Measurements from ENCODE around the gene EHD3. TPM values are rescaled to one million over a fixed set of nuclear protein-coding genes. Genes with fewer than 3 reads are reported as not detected.

The EHD3 gene
- total RNA-seq, 1 experiment from 2014 or later: 1.9 TPM

DNA sequence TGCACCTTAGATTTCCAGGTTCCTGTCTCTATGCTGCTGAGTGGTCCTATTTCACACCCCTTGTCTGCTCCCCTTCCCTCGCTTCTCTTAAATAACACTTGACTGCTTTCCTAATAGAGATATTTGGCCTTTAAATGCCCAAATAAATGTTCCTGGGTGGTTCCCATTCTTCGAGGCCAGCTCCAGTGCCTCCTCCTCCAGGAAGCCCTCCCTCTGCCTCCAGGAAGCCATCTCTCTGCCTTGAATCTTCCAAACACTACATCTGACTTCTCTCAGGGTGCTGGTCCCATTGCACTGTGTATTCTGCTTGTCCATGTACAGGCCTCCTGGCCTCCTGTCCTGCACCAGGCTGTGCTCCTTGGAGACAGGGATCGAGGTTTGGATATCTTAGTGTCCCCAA lies 14.2 kb downstream of the EHD3 start:
- no peaks in the 10 kb centered on the region for H3F3A ChIP-seq (ENCODE audit: insufficient read depth, low read depth)
- no peak overlapping the region for H2AFZ ChIP-seq
- H3K27me3 ChIP-seq (ENCODE audit: insufficient read depth, low read depth): no peaks in the 10 kb centered on the region
- TF ChIP-seq, protein P1, sequence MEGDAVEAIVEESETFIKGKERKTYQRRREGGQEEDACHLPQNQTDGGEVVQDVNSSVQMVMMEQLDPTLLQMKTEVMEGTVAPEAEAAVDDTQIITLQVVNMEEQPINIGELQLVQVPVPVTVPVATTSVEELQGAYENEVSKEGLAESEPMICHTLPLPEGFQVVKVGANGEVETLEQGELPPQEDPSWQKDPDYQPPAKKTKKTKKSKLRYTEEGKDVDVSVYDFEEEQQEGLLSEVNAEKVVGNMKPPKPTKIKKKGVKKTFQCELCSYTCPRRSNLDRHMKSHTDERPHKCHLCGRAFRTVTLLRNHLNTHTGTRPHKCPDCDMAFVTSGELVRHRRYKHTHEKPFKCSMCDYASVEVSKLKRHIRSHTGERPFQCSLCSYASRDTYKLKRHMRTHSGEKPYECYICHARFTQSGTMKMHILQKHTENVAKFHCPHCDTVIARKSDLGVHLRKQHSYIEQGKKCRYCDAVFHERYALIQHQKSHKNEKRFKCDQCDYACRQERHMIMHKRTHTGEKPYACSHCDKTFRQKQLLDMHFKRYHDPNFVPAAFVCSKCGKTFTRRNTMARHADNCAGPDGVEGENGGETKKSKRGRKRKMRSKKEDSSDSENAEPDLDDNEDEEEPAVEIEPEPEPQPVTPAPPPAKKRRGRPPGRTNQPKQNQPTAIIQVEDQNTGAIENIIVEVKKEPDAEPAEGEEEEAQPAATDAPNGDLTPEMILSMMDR (conservative IDR thresholded peaks at IDR 0.05): no peak
- TF ChIP-seq EZH2 (IDR thresholded peaks at IDR 0.05; ENCODE audit: low read depth): no peak
- H3K4me2 ChIP-seq: no peak overlapping the region
- no peak overlapping the region for H3K4me3 ChIP-seq
- DNase-seq: no peak
- no peaks in the 10 kb centered on the region for H3K79me2 ChIP-seq (ENCODE audit: low read depth)
- no peaks in the 10 kb centered on the region for H3K36me3 ChIP-seq (ENCODE audit: low read depth)
- no TSS peak for BruUV-seq (replicated peaks)
- ChIA-PET POLR2A (ENCODE audit: unreplicated experiment) (no interaction called here), CTCF (no interaction called here)
- no peak overlapping the region for H3K27ac ChIP-seq
- H3K9me2 ChIP-seq (ENCODE audit: insufficient read depth): no peaks in the 10 kb centered on the region
- H3K9me3 ChIP-seq (ENCODE audit: insufficient read depth, low read depth): no peaks in the 10 kb centered on the region
- intact Hi-C loops (cut with micrococcal nuclease; ENCODE audit: unreplicated experiment): no loop called here
- no peaks in the 10 kb centered on the region for H3K4me1 ChIP-seq (replicated peaks; ENCODE audit: insufficient read depth)
- no peaks in the 10 kb centered on the region for H4K20me1 ChIP-seq (ENCODE audit: insufficient read depth)

DNA sequence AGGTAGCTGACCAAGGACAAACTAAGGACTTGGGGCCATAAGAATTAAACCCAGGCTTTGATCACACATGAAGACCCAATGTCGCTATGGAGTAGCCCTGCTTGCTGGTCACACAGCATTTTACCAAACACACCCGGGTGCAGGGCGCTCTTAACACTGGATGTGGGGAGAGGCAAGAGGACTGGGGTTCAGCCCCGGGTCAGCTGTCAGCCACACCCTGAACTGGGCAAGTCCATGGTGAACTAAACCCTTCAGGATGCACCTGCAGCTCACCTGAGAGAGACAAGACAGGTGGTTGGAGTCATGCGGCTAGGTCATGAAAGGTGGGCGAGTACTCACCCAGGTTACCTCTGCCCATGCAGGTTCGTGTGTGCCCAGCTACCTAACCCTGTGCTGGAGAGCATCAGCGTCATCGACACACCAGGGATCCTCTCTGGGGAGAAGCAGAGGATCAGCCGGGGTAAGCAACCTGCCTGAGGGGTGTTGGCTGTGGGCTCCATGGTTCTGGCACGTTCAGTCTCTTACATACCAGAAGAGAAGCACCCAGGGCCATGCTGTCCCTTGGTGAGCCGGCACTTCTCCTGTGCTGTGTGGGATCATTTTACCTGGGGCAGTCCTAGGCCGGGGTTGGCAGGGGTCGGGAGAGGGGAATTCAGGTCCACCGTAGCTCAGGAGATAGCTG lies 15.2 kb downstream of the EHD3 start:
- H3K4me1 ChIP-seq (replicated peaks; ENCODE audit: insufficient read depth): no peaks in the 10 kb centered on the region
- no peaks in the 10 kb centered on the region for H3K9me2 ChIP-seq (ENCODE audit: insufficient read depth)
- no peak overlapping the region for H3K27ac ChIP-seq
- TF ChIP-seq EZH2 (IDR thresholded peaks at IDR 0.05; ENCODE audit: low read depth): no peak
- TF ChIP-seq, protein P1 (conservative IDR thresholded peaks at IDR 0.05): no peak
- no peak overlapping the region for H2AFZ ChIP-seq
- intact Hi-C loops (cut with micrococcal nuclease; ENCODE audit: unreplicated experiment): no loop called here
- no peaks in the 10 kb centered on the region for H3F3A ChIP-seq (ENCODE audit: insufficient read depth, low read depth)
- no peak overlapping the region for H3K4me2 ChIP-seq
- ChIA-PET CTCF (no interaction called here), POLR2A (ENCODE audit: unreplicated experiment) (no interaction called here)
- H3K27me3 ChIP-seq (ENCODE audit: insufficient read depth, low read depth): no peaks in the 10 kb centered on the region
- H4K20me1 ChIP-seq (ENCODE audit: insufficient read depth): no peaks in the 10 kb centered on the region
- no peak overlapping the region for H3K4me3 ChIP-seq
- no peak for DNase-seq
- H3K36me3 ChIP-seq (ENCODE audit: low read depth): no peaks in the 10 kb centered on the region
- no peaks in the 10 kb centered on the region for H3K9me3 ChIP-seq (ENCODE audit: insufficient read depth, low read depth)
- no peaks in the 10 kb centered on the region for H3K79me2 ChIP-seq (ENCODE audit: low read depth)
- no TSS peak for BruUV-seq (replicated peaks)

DNA sequence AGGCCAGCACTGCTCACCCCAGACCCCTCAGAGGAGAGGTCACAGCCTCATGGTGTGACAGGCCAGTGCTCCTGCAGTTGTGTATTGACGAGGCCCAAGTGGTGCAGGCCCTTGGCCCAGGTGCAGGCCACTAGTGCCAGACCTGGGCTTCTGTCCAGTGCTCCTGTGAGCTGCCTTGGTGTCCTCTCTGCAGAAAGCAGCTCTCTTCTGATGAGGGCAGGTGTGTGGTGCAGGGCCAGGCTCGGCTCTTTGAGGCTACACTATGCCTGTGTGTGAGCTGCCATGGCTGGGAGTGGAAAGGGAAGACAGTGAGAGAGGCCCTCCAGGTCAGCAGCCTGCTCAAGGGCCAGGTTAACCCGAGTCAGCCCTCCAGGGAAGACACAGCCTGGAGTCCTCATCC lies 17.1 kb downstream of the EHD3 start:
- POLR2A ChIA-PET (ENCODE audit: unreplicated experiment): no interaction called here

More for the DNA sequence above, 17.1 kb downstream of the EHD3 start:
- no peaks in the 10 kb centered on the region for H4K20me1 ChIP-seq (ENCODE audit: insufficient read depth)
- no peak for DNase-seq
- H3K27me3 ChIP-seq (ENCODE audit: insufficient read depth, low read depth): no peaks in the 10 kb centered on the region
- no peaks in the 10 kb centered on the region for H3K4me1 ChIP-seq (replicated peaks; ENCODE audit: insufficient read depth)
- intact Hi-C loops (cut with micrococcal nuclease; ENCODE audit: unreplicated experiment): no loop called here
- no peak overlapping the region for H3K4me2 ChIP-seq
- H2AFZ ChIP-seq: no peak overlapping the region
- H3K79me2 ChIP-seq (ENCODE audit: low read depth): no peaks in the 10 kb centered on the region
- H3K9me2 ChIP-seq (ENCODE audit: insufficient read depth): no peaks in the 10 kb centered on the region
- H3K4me3 ChIP-seq: no peak overlapping the region
- BruUV-seq (replicated peaks): no TSS peak
- TF ChIP-seq, protein P1 (conservative IDR thresholded peaks at IDR 0.05): no peak
- no peak for TF ChIP-seq EZH2 (IDR thresholded peaks at IDR 0.05; ENCODE audit: low read depth)
- H3K9me3 ChIP-seq (ENCODE audit: insufficient read depth, low read depth): no peaks in the 10 kb centered on the region
- H3F3A ChIP-seq (ENCODE audit: insufficient read depth, low read depth): no peaks in the 10 kb centered on the region
- no peak overlapping the region for H3K27ac ChIP-seq
- CTCF ChIA-PET: no interaction called here
- H3K36me3 ChIP-seq (ENCODE audit: low read depth): no peaks in the 10 kb centered on the region
